PC-3 (cell line): Measurements from ENCODE around the gene GATA2. TPM values are rescaled to one million over a fixed set of nuclear protein-coding genes. Genes with fewer than 3 reads are reported as not detected.

Source experiments
- ATAC-seq: fragments of 200-7000 bp; cut with Tn5 transposase; 2 replicates; pipeline ENCODE4 v1.9.1; 2020; ENCODE audit warnings: mild to moderate bottlenecking, moderate library complexity
- BruUV-seq: library from RNA; stranded (reverse); fragments of 400-500 nt; replicated peaks from 2 replicates; lab custom pipeline; 2021; lab: Mats Ljungman, UMichigan
- CTCF ChIA-PET: fragments of 300-600 bp; sonication (Branson Sonifier 250); formaldehyde crosslinking; loops from one replicate; lab custom pipeline; 2022; ENCODE audit warnings: antibody characterized with exemption; lab: Charles Lee
- POLR2A ChIA-PET: fragments of 300-600 bp; sonication (Branson Sonifier 250); formaldehyde crosslinking; loops from one replicate; lab custom pipeline; 2022; ENCODE audit warnings: antibody characterized with exemption; ENCODE audit not compliant: unreplicated experiment; lab: Charles Lee
- DNase-seq: peaks from one replicate; pipeline ENCODE4 v3.0.0-alpha.2; 2015
- H2AFZ ChIP-seq: fragments of 300-600 bp; sonication (generic); 2 replicates; pipeline ENCODE4 v1.6.0; 2016; ENCODE audit warnings: antibody characterized with exemption, low read length
- H3F3A ChIP-seq: fragments of 300-600 bp; sonication (generic); one replicate; pipeline ENCODE4 v1.6.0; 2017; ENCODE audit warnings: antibody characterized with exemption, low read length, control low read depth, mild to moderate bottlenecking; ENCODE audit not compliant: unreplicated experiment
- H3K27ac ChIP-seq: fragments of 300-600 bp; sonication (generic); 2 replicates; pipeline ENCODE4 v1.5.1; 2016; ENCODE audit warnings: mild to moderate bottlenecking, low read length
- H3K27me3 ChIP-seq: fragments of 300-600 bp; sonication (generic); 2 replicates; pipeline ENCODE4 v1.6.1; 2016; ENCODE audit warnings: low read length, mixed read lengths
- H3K36me3 ChIP-seq: fragments of 300-600 bp; sonication (generic); 2 replicates; pipeline ENCODE4 v1.6.1; 2016; ENCODE audit warnings: low read depth, mixed run types, low read length, mixed read lengths
- H3K4me1 ChIP-seq: fragments of 300-600 bp; sonication (generic); 2 replicates; pipeline ENCODE4 v1.5.1; 2016; ENCODE audit warnings: low read length; ENCODE audit not compliant: insufficient read depth
- H3K4me2 ChIP-seq: fragments of 300-600 bp; sonication (generic); 2 replicates; pipeline ENCODE4 v1.6.0; 2016; ENCODE audit warnings: low read length
- H3K4me3 ChIP-seq: fragments of 300-600 bp; sonication (generic); 2 replicates; pipeline ENCODE4 v1.5.1; 2016; ENCODE audit warnings: mild to moderate bottlenecking, low read length, mixed read lengths
- H3K79me2 ChIP-seq: fragments of 300-600 bp; sonication (generic); 2 replicates; pipeline ENCODE4 v1.6.1; 2017; ENCODE audit warnings: low read length, mixed read lengths
- H3K9ac ChIP-seq: fragments of 300-600 bp; sonication (generic); 2 replicates; pipeline ENCODE4 v1.6.0; 2016; ENCODE audit warnings: mild to moderate bottlenecking, low read length
- H3K9me2 ChIP-seq: fragments of 300-600 bp; sonication (generic); replicated peaks from 2 replicates; pipeline ENCODE4 v1.6.1; 2016; ENCODE audit warnings: mixed run types, low read length, mixed read lengths
- H3K9me3 ChIP-seq: fragments of 300-600 bp; sonication (generic); 2 replicates; pipeline ENCODE4 v1.6.1; 2016; ENCODE audit warnings: low read length, mixed read lengths
- H4K20me1 ChIP-seq: fragments of 300-600 bp; sonication (generic); 2 replicates; pipeline ENCODE4 v1.6.1; 2016; ENCODE audit warnings: low read length, mixed read lengths
- CTCF ChIP-seq: fragments of 300-600 bp; sonication (generic); conservative IDR thresholded peaks from 2 replicates; pipeline ENCODE4 v1.5.1; 2017; ENCODE audit warnings: antibody characterized with exemption, low read depth, mild to moderate bottlenecking, low read length
- EZH2 ChIP-seq: fragments of 300-600 bp; sonication (generic); IDR thresholded peaks from one replicate; pipeline ENCODE4 v1.6.1; 2017; ENCODE audit warnings: antibody characterized with exemption, mild to moderate bottlenecking, low read length; ENCODE audit not compliant: unreplicated experiment
- EZH2phosphoT487 ChIP-seq: fragments of 300-600 bp; sonication (generic); IDR thresholded peaks from 2 replicates; pipeline ENCODE4 v1.6.1; 2018; ENCODE audit warnings: mild to moderate bottlenecking, antibody characterized with exemption, low read length, borderline replicate concordance
- intact Hi-C: fragments of 100-400 bp; cut with micrococcal nuclease; formaldehyde crosslinking; loops from 2 replicates; pipeline ENCODE4 v1.9.0; 2023
- total RNA-seq: library from RNA; depleted of rRNA; stranded (reverse); fragments of >200 nt; gene quantifications from 2 replicates; pipeline ENCODE4 v1.2.3, GENCODE V29; 2014

The GATA2 gene
- total RNA-seq, 1 experiment from 2014 or later, result 32.4 TPM

- CTCF ChIA-PET, result interaction anchor here (0.6 kb wide), 1 partner anchor 152 kb away, joined by 6 read pairs; no protein-coding TSS in a partner anchor
- H3K9me2 ChIP-seq, result no peaks in the 10 kb centered on the region
- H3K4me3 ChIP-seq, result no peak overlapping the region
- TF ChIP-seq CTCF (no peak), EZH2 (no peak), EZH2phosphoT487 (no peak)
- H4K20me1 ChIP-seq, result no peaks in the 10 kb centered on the region; the same call in 1 of the 2 replicates
- intact Hi-C loops, result no loop called here
- H3K79me2 ChIP-seq, result peaks cover 45% of the 10 kb centered on the region
- DNase-seq, result no peak
- H3K27ac ChIP-seq, result no peak overlapping the region; the same call in 1 of the 2 replicates
- POLR2A ChIA-PET, result interaction anchor here (0.6 kb wide), 1 partner anchor 49 kb away, joined by 4 read pairs; no protein-coding TSS in a partner anchor
- no TSS peak for BruUV-seq
- no peak overlapping the region; the same call in 1 of the 2 replicates for H3K9ac ChIP-seq
- H3F3A ChIP-seq, result peaks cover 6% of the 10 kb centered on the region
- peaks cover 43% of the 10 kb centered on the region for H3K4me1 ChIP-seq
- peaks cover 15% of the 10 kb centered on the region; the same call in 1 of the 2 replicates for H3K36me3 ChIP-seq
- H3K4me2 ChIP-seq, result no peak overlapping the region
- ATAC-seq, result no peak
- H3K9me3 ChIP-seq, result no peaks in the 10 kb centered on the region
- no peaks in the 10 kb centered on the region for H3K27me3 ChIP-seq
- H2AFZ ChIP-seq, result no peak overlapping the region
These were observed 10.8 kb downstream of the GATA2 start for GRCh38 chr3:128482175-128482574.

- Histone ChIP-seq H3K27ac (no peak overlapping the region), H3K4me2 (no peak overlapping the region), H3K4me3 (no peak overlapping the region), H3K9me2 (no peaks in the 10 kb centered on the region), H3K36me3 (peaks cover 15% of the 10 kb centered on the region; the same call in 1 of the 2 replicates), H3K9me3 (no peaks in the 10 kb centered on the region), H3K79me2 (peaks cover 38% of the 10 kb centered on the region), H3K4me1 (peaks cover 43% of the 10 kb centered on the region), H3K27me3 (no peaks in the 10 kb centered on the region), H3K9ac (no peak overlapping the region), H2AFZ (no peak overlapping the region), H4K20me1 (no peaks in the 10 kb centered on the region; the same call in 1 of the 2 replicates), H3F3A (peaks cover 6% of the 10 kb centered on the region)
- TF ChIP-seq EZH2phosphoT487 (no peak), CTCF (no peak), EZH2 (no peak)
- BruUV-seq, result no TSS peak
- POLR2A ChIA-PET, result interaction anchor here (0.6 kb wide), 1 partner anchor 296 kb away, joined by 20 read pairs; no protein-coding TSS in a partner anchor
- DNase-seq (no peak), ATAC-seq (no peak)
- CTCF ChIA-PET, result interaction anchor here (0.6 kb wide), 1 partner anchor 152 kb away, joined by 6 read pairs; no protein-coding TSS in a partner anchor
- intact Hi-C loops, result no loop called here
These were observed 11.5 kb downstream of the GATA2 start for GRCh38 chr3:128481438-128481942.
